ENCODE data around the gene SCAPER. TPM values are rescaled to one million over a fixed set of nuclear protein-coding genes. Genes with fewer than 3 reads are reported as not detected.
"Not testable (repeated sequence)": the region's sequence is repeated elsewhere in the genome, so short reads cannot be mapped to it uniquely, and the experiment has no call there.

Gene SCAPER
- total RNA-seq, 2 donors from 2014 or later: 52.9 to 72.8 TPM

GRCh38 chr15:76931397-76932134 lies 26.4 kb upstream of the SCAPER start, which contains the start of gene RCN2:
Gene RCN2 (plus strand): TSS chr15:76931749. CDS start chr15:76931842, 93 bp downstream.
- H3K27me3 Mint-ChIP-seq: no peaks in the 10 kb centered on the region
- H3K27ac Mint-ChIP-seq: peak within 1 kb of the TSS; percentile 69 to 87
- peak; percentile 100 for ATAC-seq
- peak; percentile 98 for DNase-seq (ENCODE audit: low spot score)
- peaks cover 14 to 18% of the 10 kb centered on the region in 2 donors for H3K4me1 Mint-ChIP-seq (ENCODE audit: low read depth in 2 of 2)
- no peaks in the 10 kb centered on the region for H3K9me3 Mint-ChIP-seq
- H3K36me3 Mint-ChIP-seq: peaks cover 9% of the 10 kb centered on the region
- H3K4me3 Mint-ChIP-seq: peak within 1 kb of the TSS; percentile 79

- Mint-ChIP-seq H3K9me3 (no peaks in the 10 kb centered on the region), H3K4me3 (peak overlapping the region; percentile 79), H3K27me3 (peaks cover 0 to 5% of the 10 kb centered on the region in 2 donors), H3K27ac (peak overlapping the region; percentile 69 to 87), H3K4me1 (ENCODE audit: low read depth in 2 of 2) (peaks cover 14 to 18% of the 10 kb centered on the region in 2 donors), H3K36me3 (peaks cover 9% of the 10 kb centered on the region)
- DNase-seq (ENCODE audit: low spot score) (no peak), ATAC-seq (no peak)
Observed at GRCh38 chr15:76930831-76931396, 25.8 kb upstream of the SCAPER start.

GRCh38 chr15:76929011-76929760 lies 24.0 kb upstream of the SCAPER start:
- no peaks in the 10 kb centered on the region for H3K9me3 Mint-ChIP-seq
- ATAC-seq: no peak
- DNase-seq (ENCODE audit: low spot score): no peak
- H3K36me3 Mint-ChIP-seq: peaks cover 5% of the 10 kb centered on the region
- peaks cover 0 to 7% of the 10 kb centered on the region in 2 donors for H3K27me3 Mint-ChIP-seq
- peaks cover 13 to 14% of the 10 kb centered on the region in 2 donors for H3K4me1 Mint-ChIP-seq (ENCODE audit: low read depth in 2 of 2)
- no peak overlapping the region for H3K4me3 Mint-ChIP-seq
- no peak overlapping the region for H3K27ac Mint-ChIP-seq

GRCh38 chr15:76928201-76928600 lies 23.1 kb upstream of the SCAPER start:
- DNase-seq (ENCODE audit: low spot score) (no peak), ATAC-seq (no peak)
- no peak overlapping the region for H3K27ac Mint-ChIP-seq
- H3K4me1 Mint-ChIP-seq (ENCODE audit: low read depth in 2 of 2): peaks cover 12 to 13% of the 10 kb centered on the region in 2 donors
- H3K27me3 Mint-ChIP-seq: peaks cover 4 to 10% of the 10 kb centered on the region in 2 donors
- no peak overlapping the region for H3K4me3 Mint-ChIP-seq
- H3K9me3 Mint-ChIP-seq: no peaks in the 10 kb centered on the region
- peaks cover 4% of the 10 kb centered on the region for H3K36me3 Mint-ChIP-seq

GRCh38 chr15:76916369-76916768 lies 11.2 kb upstream of the SCAPER start:
- no peak for DNase-seq (ENCODE audit: low spot score)
- Mint-ChIP-seq H3K4me3 (no peak overlapping the region), H3K27me3 (peaks cover 8 to 11% of the 10 kb centered on the region in 2 donors), H3K4me1 (ENCODE audit: low read depth in 2 of 2) (no peaks in the 10 kb centered on the region), H3K27ac (no peak overlapping the region), H3K36me3 (no peaks in the 10 kb centered on the region), H3K9me3 (no peaks in the 10 kb centered on the region)
- peak in 1 of 2 donors; percentile 20 for ATAC-seq

- H3K27me3 Mint-ChIP-seq: peaks cover 0 to 11% of the 10 kb centered on the region in 2 donors
Observed at GRCh38 chr15:76913737-76914136, 8.6 kb upstream of the SCAPER start.

GRCh38 chr15:76912430-76912829 lies 7.3 kb upstream of the SCAPER start:
- Mint-ChIP-seq H3K27me3 (peaks cover 0 to 9% of the 10 kb centered on the region in 2 donors), H3K27ac (no peak overlapping the region), H3K4me3 (no peak overlapping the region), H3K36me3 (no peaks in the 10 kb centered on the region), H3K4me1 (ENCODE audit: low read depth in 2 of 2) (peaks cover 0 to 4% of the 10 kb centered on the region in 2 donors), H3K9me3 (no peaks in the 10 kb centered on the region)
- DNase-seq (ENCODE audit: low spot score) (no peak), ATAC-seq (no peak)

More at GRCh38 chr15:76913737-76914136, 8.6 kb upstream of the SCAPER start:
- Mint-ChIP-seq H3K4me3 (no peak overlapping the region), H3K27ac (no peak overlapping the region), H3K4me1 (ENCODE audit: low read depth in 2 of 2) (no peaks in the 10 kb centered on the region), H3K9me3 (no peaks in the 10 kb centered on the region), H3K36me3 (no peaks in the 10 kb centered on the region)
- DNase-seq (ENCODE audit: low spot score): no peak
- no peak for ATAC-seq

DNA sequence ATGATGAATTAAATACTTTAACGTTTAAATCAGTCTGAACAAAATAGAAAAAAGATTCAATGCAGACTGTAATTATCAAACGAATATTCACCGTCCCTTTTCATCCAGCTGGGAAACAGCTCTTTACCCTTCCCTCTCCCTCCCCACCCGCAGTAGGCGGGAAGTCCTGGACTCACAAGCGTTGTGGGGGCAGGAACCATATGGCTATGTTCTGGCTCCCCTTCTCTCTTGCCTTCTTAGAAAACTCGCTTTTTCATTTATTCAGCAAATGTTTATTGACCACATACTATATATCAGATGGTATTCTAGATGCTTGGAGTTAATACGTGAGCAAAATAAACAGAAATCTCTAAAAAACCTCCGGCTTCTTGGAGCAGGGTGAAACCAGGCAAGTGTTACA lies 715 bp upstream of the SCAPER start:
- DNase-seq (ENCODE audit: low spot score) (no peak), ATAC-seq (no peak)
- H3K9me3 Mint-ChIP-seq: no peaks in the 10 kb centered on the region
- H3K36me3 Mint-ChIP-seq: no peaks in the 10 kb centered on the region
- H3K27me3 Mint-ChIP-seq: peaks cover 0 to 3% of the 10 kb centered on the region in 2 donors
- H3K4me1 Mint-ChIP-seq (ENCODE audit: low read depth in 2 of 2): peaks cover 20 to 25% of the 10 kb centered on the region in 2 donors
- H3K4me3 Mint-ChIP-seq: peak overlapping the region; percentile 88
- peak overlapping the region; percentile 82 to 94 for H3K27ac Mint-ChIP-seq

DNA sequence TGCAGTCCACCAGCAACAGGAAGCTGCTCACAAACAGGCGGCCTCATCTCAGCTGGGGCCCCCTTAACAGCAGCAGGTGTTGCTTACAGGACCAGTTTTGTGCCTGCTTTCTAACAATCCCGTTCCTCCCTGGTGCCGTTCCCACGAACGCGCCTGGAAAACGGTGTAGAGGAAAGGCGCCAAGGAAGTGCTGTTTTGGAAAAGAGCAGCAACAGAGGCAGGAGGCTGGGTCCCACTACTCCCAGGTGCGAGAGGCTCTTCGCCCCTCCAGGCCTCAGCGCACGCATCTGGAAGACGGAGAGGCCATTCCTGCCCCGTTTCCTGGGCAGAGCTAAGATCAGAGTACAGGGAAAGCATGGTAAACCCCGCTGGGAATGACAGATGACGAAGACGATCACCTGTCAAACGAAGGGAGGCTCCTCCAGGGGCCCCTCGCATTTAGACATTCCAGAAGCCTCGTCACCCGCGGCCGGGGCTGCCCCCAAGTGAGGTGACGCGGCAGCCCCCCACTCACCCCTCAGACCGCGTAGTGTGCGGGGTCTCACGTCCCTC lies 603 bp downstream of the SCAPER start:
- H3K27ac Mint-ChIP-seq: peak overlapping the region; percentile 82 to 94
- DNase-seq (ENCODE audit: low spot score) (no peak), ATAC-seq (peak in 1 of 2 donors; percentile 5)
- H3K4me1 Mint-ChIP-seq (ENCODE audit: low read depth in 2 of 2): peaks cover 20 to 25% of the 10 kb centered on the region in 2 donors
- H3K4me3 Mint-ChIP-seq: peak overlapping the region; percentile 88
- H3K27me3 Mint-ChIP-seq: peaks cover 0 to 2% of the 10 kb centered on the region in 2 donors
- no peaks in the 10 kb centered on the region for H3K9me3 Mint-ChIP-seq
- no peaks in the 10 kb centered on the region for H3K36me3 Mint-ChIP-seq

- H3K27ac Mint-ChIP-seq: peak overlapping the region; percentile 82 to 94
- ATAC-seq: no peak
- peaks cover 0 to 2% of the 10 kb centered on the region in 2 donors for H3K27me3 Mint-ChIP-seq
- H3K4me1 Mint-ChIP-seq (ENCODE audit: low read depth in 2 of 2): peaks cover 20 to 28% of the 10 kb centered on the region in 2 donors
- no peak for DNase-seq (ENCODE audit: low spot score)
- H3K9me3 Mint-ChIP-seq: no peaks in the 10 kb centered on the region
- H3K36me3 Mint-ChIP-seq: no peaks in the 10 kb centered on the region
- H3K4me3 Mint-ChIP-seq: peak overlapping the region; percentile 88
Observed at GRCh38 chr15:76903251-76903681, 1.9 kb downstream of the SCAPER start.

DNA sequence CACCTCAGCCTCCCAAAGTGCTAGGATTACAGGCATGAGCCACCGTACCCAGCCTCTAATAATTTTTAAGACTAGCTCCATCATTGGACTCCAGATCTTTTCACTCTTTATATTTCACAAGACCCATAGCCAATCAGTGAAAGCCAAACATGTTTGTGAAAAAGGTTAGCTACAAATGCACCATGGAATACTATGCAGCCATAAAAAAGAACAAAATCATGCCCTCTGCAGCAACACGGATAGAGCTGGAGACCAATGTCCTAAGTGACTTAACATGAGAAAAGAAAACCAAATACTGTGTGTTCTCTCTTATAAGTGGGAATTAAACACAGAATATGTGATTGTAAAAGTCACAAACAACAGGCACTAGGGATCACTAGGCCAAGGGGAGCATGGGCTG lies 3.2 kb downstream of the SCAPER start:
- H3K9me3 Mint-ChIP-seq: no peaks in the 10 kb centered on the region
- no peak overlapping the region for H3K4me3 Mint-ChIP-seq
- ATAC-seq: no peak
- DNase-seq (ENCODE audit: low spot score): no peak
- H3K36me3 Mint-ChIP-seq: no peaks in the 10 kb centered on the region
- H3K27ac Mint-ChIP-seq: no peak overlapping the region
- H3K4me1 Mint-ChIP-seq (ENCODE audit: low read depth in 2 of 2): peaks cover 20 to 24% of the 10 kb centered on the region in 2 donors
- H3K27me3 Mint-ChIP-seq: no peaks in the 10 kb centered on the region

GRCh38 chr15:76899931-76900310 lies 5.2 kb downstream of the SCAPER start:
- not testable (repeated sequence) for H3K27me3 Mint-ChIP-seq; H3K27ac Mint-ChIP-seq; ATAC-seq; H3K9me3 Mint-ChIP-seq; H3K36me3 Mint-ChIP-seq; H3K4me3 Mint-ChIP-seq; DNase-seq (ENCODE audit: low spot score)
- H3K4me1 Mint-ChIP-seq (ENCODE audit: low read depth in 2 of 2): peaks cover 21 to 22% of the 10 kb centered on the region in 2 donors

- H3K27me3 Mint-ChIP-seq; H3K27ac Mint-ChIP-seq; H3K4me3 Mint-ChIP-seq; DNase-seq (ENCODE audit: low spot score); H3K9me3 Mint-ChIP-seq; H3K36me3 Mint-ChIP-seq; ATAC-seq: not testable (repeated sequence)
- H3K4me1 Mint-ChIP-seq (ENCODE audit: low read depth in 2 of 2): peaks cover 21 to 23% of the 10 kb centered on the region in 2 donors
Observed at GRCh38 chr15:76899176-76899930, 5.8 kb downstream of the SCAPER start.
